ENCODE results near the gene SYMPK. TPM values are rescaled to one million over a fixed set of nuclear protein-coding genes. Genes with fewer than 3 reads are reported as not detected.

The SYMPK gene
- total RNA-seq, 1 donor from 2014 or later: 72.1 TPM

- TF ChIP-seq, protein P1, sequence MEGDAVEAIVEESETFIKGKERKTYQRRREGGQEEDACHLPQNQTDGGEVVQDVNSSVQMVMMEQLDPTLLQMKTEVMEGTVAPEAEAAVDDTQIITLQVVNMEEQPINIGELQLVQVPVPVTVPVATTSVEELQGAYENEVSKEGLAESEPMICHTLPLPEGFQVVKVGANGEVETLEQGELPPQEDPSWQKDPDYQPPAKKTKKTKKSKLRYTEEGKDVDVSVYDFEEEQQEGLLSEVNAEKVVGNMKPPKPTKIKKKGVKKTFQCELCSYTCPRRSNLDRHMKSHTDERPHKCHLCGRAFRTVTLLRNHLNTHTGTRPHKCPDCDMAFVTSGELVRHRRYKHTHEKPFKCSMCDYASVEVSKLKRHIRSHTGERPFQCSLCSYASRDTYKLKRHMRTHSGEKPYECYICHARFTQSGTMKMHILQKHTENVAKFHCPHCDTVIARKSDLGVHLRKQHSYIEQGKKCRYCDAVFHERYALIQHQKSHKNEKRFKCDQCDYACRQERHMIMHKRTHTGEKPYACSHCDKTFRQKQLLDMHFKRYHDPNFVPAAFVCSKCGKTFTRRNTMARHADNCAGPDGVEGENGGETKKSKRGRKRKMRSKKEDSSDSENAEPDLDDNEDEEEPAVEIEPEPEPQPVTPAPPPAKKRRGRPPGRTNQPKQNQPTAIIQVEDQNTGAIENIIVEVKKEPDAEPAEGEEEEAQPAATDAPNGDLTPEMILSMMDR (IDR thresholded peaks at IDR 0.05): no peak
- H3K4me3 Mint-ChIP-seq (ENCODE audit: unreplicated experiment): peak overlapping the region; percentile 28
- DNase-seq (ENCODE audit: extremely low spot score, unreplicated experiment): no peak
These were observed 35.4 kb downstream of the SYMPK start for GRCh38 chr19:45827459-45828093.

GRCh38 chr19:45826934-45827333 lies 36.0 kb downstream of the SYMPK start:
- Mint-ChIP-seq H3K9me3 (ENCODE audit: unreplicated experiment) (no peaks in the 10 kb centered on the region), H3K27ac (ENCODE audit: unreplicated experiment) (peak overlapping the region; percentile 74), H3K36me3 (ENCODE audit: unreplicated experiment) (peaks cover 59% of the 10 kb centered on the region), H3K4me3 (ENCODE audit: unreplicated experiment) (peak overlapping the region; percentile 28), H3K27me3 (ENCODE audit: unreplicated experiment) (no peaks in the 10 kb centered on the region), H3K4me1 (ENCODE audit: unreplicated experiment) (peaks cover 23% of the 10 kb centered on the region)
- DNase-seq (ENCODE audit: extremely low spot score, unreplicated experiment): peak; percentile 93
- TF ChIP-seq, protein P1 (IDR thresholded peaks at IDR 0.05): no peak

More at GRCh38 chr19:45827459-45828093, 35.4 kb downstream of the SYMPK start:
- Mint-ChIP-seq H3K9me3 (ENCODE audit: unreplicated experiment) (no peaks in the 10 kb centered on the region), H3K4me1 (ENCODE audit: unreplicated experiment) (peaks cover 23% of the 10 kb centered on the region), H3K27me3 (ENCODE audit: unreplicated experiment) (no peaks in the 10 kb centered on the region), H3K36me3 (ENCODE audit: unreplicated experiment) (peaks cover 65% of the 10 kb centered on the region), H3K27ac (ENCODE audit: unreplicated experiment) (peak overlapping the region; percentile 74)

DNA sequence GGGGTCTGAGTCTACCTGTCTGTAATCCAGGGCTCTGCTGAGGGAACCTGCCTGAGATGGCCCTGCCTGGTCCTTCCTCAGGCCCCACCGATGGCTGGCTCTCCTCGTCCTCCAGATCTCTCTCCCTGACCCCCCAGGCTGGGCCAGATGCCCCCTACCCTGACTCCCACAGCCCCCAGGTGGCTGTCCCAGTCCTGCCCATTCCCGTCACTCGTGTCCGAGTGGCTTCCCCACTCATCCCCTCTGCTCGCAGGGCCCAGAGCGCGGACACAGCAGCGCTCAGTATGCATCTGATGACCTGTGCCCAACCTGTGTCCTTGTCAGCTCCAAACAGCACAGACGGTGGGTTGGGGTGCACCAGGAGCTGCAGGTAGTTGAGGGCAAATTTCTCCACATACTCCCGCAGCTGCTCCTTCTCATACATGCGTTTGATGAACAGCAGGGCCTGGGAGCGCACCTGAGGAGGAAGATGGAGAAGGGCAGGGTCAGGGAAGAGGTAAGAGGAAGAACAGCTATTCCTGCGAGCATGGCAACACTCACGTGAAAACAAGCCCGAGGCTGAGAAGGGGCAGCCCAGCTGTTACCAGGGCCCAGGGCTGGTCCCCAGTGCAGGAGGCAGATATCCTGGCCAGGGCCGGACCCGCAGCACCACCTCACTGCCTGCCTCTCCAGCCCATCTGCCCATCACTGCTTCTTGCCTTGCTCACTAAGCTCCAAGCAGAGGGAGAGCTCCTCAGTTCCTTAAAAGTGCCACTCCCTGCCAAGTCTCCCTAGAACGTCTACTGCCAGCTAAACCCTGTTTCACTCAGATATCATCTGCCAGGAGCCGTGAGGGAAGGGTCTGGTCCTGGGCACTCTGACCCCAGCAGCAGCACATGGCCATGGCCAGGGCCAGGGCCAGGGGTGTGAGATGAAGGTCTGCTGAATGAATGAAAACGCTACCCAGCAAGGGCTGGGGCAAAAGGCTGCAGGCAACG lies 36.7 kb downstream of the SYMPK start:
- Mint-ChIP-seq H3K27me3 (ENCODE audit: unreplicated experiment) (no peaks in the 10 kb centered on the region), H3K27ac (ENCODE audit: unreplicated experiment) (peak overlapping the region; percentile 44), H3K4me1 (ENCODE audit: unreplicated experiment) (peaks cover 23% of the 10 kb centered on the region), H3K4me3 (ENCODE audit: unreplicated experiment) (no peak overlapping the region), H3K9me3 (ENCODE audit: unreplicated experiment) (no peaks in the 10 kb centered on the region), H3K36me3 (ENCODE audit: unreplicated experiment) (peaks cover 53% of the 10 kb centered on the region)
- TF ChIP-seq, protein P1 (IDR thresholded peaks at IDR 0.05): no peak
- no peak for DNase-seq (ENCODE audit: extremely low spot score, unreplicated experiment)

GRCh38 chr19:45825263-45825605 lies 37.7 kb downstream of the SYMPK start:
- H3K4me3 Mint-ChIP-seq (ENCODE audit: unreplicated experiment): no peak overlapping the region
- H3K36me3 Mint-ChIP-seq (ENCODE audit: unreplicated experiment): peaks cover 47% of the 10 kb centered on the region
- peaks cover 23% of the 10 kb centered on the region for H3K4me1 Mint-ChIP-seq (ENCODE audit: unreplicated experiment)
- no peaks in the 10 kb centered on the region for H3K27me3 Mint-ChIP-seq (ENCODE audit: unreplicated experiment)
- H3K27ac Mint-ChIP-seq (ENCODE audit: unreplicated experiment): no peak overlapping the region
- no peak for DNase-seq (ENCODE audit: extremely low spot score, unreplicated experiment)
- no peaks in the 10 kb centered on the region for H3K9me3 Mint-ChIP-seq (ENCODE audit: unreplicated experiment)
- TF ChIP-seq, protein P1 (IDR thresholded peaks at IDR 0.05): no peak
